ENCODE results near the gene TMEM134.
A peak's percentile ranks its signal among the peaks of the same experiment; 100 is the strongest.

- peak; percentile 17 to 47 for TF ChIP-seq CTCF (IDR thresholded peaks at IDR 0.05; ENCODE audit: extremely low read depth in 1 of 2, insufficient read depth in 1 of 2, low read depth in 1 of 2, low read length in 2 of 2)
- TF ChIP-seq POLR2AphosphoS5 (IDR thresholded peaks at IDR 0.05; ENCODE audit: insufficient read depth, low read depth, low read length): no peak
Observed at GRCh38 chr11:67452141-67452952, 16.7 kb downstream of the TMEM134 start, which contains the start of gene GPR152.
